Activated CD4-positive, alpha-beta T cell treated with anti-CD3 and anti-CD28 coated beads, Interleukin-2, amount 50 U/mL, for 1 hour (primary cell): Measurements from ENCODE around the gene EFNA5.

Experiments
- DNase-seq: peaks from one replicate; pipeline ENCODE4 v3.0.0-alpha.2; 2020

The EFNA5 gene

DNA sequence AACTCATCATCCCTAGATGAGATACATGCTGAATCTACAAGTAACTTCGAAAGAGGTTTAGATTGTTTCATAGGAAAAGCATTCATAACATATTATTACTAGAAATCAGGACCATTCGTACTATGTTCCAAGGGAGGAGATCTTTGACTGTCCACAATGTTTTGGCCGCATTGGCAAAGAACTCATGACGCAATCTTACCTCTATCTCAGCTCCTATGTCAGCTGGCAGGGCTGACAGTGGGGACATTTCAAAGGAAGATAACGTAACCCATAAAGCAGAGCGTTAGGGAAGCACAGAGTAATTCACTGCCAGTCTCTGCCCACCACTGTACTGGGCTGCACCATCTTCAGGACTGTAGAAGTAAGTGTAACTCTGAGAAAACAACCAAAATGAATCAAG lies 69.7 kb downstream of the EFNA5 start:
- no peak for DNase-seq

DNA sequence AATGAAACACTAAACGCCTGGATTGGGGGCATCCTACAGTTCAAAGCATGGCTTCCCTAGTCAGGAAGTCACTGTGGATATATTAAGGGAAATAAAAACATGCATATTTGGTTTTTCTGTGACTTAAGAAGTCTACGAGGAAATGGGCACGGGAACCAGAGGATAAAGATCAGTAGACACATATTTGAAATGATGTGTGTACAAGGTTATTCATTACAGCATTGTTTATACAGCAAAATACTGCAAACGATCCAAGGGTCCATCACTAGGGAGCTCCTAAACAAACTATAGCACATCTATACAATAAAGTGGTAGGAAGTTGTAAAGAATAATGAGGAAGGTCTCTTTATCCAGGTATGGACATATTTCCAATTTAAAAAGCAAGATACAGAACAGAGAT lies 71.8 kb downstream of the EFNA5 start:
- DNase-seq = no peak

DNA sequence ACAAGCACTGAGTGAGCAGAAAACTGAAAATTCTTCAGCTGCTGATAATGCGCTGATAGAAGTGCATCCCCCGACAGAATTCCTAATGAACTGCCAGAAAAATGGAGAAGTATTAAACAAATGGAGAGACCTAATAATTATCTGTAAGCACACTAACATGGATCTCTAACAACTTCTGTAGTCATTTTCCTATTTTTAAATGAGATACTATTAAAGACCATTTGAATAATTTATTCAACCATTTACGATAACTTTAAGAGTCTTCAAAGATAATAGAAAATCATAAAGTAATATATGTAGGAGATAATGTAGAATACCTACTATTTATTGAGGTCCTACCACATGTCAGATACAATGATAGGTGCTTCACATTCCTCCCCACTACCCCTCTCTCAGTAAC lies 72.9 kb downstream of the EFNA5 start:
- DNase-seq = no peak

DNA sequence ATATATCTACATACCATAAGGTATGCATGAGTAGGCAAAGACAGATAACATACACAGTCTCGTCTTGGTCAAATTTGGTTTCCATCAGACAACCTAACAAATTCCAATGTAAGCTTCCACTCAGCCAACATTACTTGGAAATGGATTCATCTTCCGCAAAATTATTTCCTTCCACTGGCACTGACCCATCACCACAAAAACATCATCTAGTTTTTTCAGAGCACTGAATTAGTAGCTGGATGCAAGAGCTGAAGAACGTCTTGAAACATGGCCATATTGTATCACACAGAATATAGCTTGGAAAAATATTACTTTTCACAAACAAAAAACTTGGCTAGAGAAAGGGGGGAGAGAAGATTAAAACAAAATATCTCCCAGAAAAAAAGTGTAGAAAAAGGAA lies 73.5 kb downstream of the EFNA5 start:
- no peak for DNase-seq

DNA sequence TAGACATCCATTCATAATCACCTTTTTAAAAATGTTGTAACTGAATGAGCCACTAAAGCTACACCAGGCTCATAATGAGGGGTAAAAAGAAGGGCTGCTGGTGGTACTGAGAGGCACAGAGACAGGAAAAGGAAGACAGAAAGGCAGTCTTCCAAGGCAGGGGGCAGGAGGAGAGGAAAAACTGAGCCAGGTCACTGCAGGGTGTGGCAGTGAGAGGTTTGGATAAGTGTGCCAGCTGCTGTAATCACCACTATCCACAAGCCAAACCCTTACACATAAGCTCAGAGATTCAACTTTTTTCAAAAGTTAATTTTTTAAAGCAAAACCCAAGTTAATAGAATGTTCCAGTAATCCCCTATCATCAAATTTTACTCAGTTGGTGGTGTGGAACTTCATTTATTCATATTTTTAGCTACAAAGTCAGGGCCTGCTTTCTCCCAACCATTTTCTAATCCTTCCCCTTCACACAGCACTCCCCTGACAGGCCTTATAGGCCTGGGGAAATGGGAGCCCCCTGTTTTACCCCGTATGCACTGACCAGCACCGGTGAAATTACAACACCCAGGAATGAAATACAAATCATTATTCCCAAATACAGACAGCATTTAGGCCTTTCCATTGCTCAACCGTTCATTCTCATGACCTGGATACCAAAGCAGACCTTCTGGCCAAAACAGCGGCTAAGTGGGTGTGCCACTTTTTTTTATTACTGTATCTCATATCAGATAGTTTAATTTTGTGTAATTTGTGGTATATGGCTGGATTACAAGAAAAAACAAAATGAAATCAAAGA lies 76.3 kb downstream of the EFNA5 start:
- DNase-seq = no peak

DNA sequence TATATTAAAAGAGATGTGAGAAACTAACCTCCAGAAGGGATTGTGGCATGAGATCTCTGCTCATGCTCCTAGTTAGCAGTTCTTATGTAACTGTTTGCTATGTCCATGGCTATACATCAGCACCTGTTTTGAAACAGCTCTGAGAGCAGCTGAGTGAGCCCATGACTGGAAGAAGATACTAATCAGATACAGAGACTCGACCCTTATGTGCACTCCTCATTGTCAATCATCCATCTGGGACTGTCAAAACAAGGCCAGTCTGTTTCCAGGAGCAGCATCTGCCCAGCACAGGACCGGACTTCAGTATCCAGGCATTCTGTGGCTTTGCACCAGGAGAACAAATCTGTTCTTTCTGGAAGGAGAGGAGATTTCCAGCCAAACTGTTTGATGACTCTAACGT lies 77.7 kb downstream of the EFNA5 start:
- no peak for DNase-seq

DNA sequence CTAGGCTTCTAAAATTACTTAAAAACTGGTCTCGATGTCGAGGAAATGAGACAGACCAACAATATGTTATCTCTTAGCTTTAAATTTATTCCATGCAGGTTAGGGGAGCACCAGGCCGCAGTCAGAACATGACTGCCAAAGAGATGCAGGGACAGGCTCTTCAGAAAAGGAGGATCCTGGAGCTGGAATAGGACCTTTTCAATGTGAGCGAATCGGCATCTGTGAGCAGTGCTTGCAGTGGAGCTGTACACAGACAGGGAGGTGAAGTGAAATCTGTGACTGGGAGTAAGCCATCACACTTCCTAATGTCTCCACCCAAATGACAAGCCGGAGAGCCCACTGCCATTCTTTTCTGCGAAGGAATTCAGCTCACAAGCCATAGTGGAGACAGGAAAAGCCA lies 78.2 kb downstream of the EFNA5 start:
- no peak for DNase-seq

DNA sequence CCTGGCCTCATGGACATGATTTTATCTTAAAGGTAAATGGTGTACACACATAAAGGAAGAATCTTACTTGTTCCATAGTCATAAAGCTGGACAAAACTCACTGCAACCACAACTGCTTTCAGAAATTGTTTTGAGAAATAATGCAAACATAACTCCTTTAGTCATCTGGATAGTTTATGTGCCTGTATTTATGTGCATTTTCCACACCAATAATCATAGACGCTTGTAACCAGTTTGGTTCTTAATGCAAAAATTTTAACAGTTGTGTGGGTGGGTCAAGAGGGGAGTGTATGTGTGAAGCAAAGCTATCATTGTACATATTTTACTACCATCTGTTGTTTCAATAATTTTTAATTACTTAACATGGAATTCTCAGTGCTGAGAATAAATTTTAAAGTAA lies 80.1 kb downstream of the EFNA5 start:
- no peak for DNase-seq

DNA sequence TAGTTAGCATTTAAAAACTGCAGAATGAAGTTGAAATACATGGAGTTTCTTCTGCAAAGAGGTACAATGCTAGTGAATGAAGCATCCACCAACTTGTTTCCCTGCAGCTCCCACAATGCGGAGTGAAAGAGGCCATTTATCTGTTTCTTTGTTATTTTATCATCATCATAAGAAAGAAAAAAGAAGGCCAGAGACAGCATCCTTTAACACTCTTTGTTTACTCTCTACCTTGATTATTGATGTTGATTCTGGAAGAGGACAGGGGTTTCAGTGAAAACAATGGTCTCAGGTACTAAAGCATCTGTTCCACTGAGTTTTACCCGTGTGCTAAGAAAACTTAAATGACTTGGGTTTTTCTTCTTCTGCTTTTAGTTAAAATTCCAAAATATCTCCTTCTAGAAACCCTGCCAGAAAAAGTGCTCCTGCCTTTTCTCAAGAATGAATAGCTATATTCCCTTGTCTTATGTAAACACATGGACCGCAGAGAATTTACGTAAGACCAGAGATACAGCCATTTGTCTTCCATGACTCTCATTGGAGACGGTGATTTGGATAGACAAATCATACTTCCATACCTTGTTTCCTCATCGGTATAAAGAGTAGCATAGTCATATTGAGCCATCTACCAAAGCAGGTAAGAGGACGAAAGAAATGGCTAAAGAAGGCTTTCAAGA lies 81.1 kb downstream of the EFNA5 start:
- DNase-seq = no peak

DNA sequence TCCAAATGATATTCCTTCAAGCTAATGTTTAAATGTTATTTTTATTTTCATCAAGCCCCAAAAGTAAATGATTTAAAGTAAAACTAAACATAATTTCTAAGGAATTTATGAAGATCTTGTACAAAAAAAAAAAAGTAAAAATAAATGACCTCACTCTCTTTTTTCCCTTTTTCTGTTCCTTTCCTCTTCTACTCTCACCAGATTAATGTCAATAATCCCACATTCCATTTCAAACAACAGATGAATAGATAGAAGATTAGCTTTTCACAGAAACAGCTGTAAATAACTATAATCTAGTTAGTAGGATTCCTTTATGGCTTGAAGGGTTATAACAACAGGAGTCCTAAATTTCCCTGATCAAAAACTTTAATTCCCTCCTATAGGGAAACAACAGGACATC lies 88.1 kb downstream of the EFNA5 start:
- no peak for DNase-seq

DNA sequence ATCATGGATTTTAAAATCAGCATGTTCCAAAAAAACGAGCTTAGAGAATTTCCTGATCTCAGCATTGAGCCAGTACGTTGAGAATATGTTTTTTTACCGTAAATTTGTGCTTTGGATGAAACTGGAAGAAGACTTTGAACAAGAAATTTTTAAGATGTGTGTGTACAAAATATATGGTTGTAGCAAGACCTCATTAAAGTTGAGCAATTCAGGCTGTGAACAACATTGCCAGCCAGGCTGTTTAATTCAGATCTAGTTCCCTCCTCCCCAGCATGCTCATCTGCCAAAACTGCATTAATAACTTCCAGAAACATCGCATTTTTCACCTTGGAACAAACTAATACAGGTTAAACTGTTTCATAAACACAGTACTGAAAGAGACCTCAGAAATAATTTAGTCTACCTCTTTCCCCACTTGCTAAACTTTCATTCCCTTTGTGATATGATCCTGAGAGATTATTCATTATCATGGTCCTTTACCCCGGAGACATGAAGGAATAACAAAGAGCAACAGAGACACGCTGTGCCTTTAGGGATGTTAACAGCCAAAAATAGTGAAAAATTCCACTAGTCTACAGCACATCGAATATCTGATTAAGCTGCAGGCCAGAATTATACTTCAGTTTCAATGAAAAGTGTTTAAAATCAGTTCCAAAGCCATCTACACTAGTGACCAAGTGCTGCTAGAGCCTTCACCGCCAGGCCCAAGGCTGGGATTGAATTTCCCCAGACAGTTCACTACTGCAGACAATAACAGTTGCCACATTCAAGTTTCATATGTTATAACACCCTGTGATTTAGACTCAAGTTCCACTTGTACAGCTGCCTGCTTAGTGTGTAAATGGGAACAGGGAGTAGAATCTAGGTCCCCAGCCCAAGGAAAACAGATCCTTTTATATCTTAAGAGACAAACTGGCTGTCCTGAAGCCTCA lies 89.6 kb downstream of the EFNA5 start:
- no peak for DNase-seq

DNA sequence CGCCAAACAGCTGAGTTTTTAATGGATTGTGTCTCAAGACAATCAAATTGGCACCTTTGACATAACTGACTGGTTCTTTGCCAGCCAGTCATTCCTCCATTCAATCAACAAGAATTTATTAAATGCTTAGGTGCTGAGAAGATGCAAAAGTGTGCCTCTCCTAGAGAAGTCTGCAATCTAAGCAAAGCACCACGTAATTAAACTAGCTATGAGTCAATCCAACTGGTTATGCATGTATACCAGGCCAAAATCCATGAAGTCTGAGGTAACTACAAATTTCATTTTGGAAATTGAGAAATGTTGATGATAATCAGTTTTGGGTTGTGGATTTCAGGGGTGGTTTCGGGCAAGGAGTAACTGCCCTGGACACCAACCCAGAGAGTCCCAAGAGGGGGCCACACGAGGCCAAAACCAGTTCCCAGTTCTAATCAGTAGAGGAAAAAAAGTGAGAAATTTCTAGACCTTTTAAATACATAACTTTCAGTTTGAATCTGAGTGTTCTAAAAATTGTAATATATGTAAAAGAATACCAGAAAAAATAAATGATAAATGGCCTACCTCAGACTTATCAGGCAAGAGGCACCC lies 92.6 kb downstream of the EFNA5 start:
- DNase-seq = no peak

DNA sequence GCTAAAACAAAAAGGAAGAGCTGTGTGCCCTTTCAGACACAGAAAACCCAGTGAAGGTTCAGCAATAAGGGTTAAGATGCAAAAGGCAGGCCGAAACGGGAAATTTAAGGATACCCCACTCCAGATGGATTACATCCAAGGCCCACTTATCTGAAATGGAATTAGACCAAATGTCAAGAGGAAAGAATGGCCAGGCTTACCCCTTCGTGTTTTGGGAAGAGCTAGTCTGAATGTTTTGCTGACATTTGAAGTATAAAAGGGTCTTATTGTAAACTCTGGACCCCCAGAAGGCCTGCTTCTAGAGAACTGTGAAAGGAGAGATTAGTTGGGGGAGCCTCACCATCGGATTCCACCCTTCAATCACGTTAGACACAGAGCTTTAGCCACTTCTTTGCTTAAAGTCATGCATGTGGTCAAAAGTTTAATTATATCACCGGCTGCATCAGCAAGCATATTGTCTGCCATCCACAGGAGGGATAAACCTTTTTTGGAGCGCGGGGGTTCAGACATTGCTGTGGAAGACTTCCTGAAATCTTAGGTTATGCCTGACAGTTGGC lies 93.3 kb downstream of the EFNA5 start:
- DNase-seq = no peak

DNA sequence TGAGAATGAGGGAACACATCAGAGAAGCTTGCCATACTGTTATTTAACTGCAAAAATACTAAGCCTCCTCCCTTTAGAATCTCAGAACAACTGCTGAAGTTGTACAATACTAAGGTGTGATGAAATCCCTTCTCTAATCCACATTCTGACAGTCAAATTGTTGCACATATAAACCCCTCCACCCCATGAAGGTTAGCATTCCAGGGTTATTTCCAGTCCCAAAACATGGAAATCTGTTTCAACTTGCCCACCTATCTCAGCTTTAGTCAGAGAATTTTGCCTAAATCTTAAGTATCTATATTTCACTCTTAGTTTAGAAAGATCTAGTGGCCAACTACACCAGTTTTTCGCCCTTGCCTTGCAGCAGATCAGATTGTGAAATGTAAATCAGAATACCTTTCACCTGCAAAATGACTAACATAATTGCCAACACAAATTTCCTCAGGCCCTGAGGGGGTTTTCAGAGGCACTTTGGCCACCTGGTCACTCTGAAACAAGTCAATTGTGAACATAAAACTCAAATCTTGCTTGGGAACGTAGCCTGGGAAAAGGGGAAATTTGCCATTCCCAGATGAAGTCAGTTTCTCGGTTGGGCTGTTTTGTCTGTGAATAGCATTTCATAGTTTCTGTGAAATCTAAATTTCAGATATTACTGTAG lies 93.9 kb downstream of the EFNA5 start:
- no peak for DNase-seq

DNA sequence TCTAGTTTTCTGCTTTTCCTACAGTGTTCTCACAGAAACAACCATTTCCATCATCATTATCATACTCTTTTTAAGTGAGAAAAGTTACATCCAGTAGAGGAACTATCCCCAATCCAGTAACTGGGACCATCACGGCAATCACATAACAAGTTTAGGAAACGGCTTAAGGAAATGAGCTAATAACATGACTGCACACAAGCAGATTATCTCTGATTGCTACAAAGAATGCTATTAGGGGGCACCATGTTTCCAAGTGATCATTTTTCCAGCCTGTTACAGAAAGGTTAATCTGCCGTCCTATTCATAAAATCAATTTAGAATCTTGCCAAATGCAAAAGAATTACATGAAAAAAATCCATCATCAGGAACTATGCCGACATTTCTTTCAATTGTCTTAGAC lies 94.6 kb downstream of the EFNA5 start:
- DNase-seq = no peak

DNA sequence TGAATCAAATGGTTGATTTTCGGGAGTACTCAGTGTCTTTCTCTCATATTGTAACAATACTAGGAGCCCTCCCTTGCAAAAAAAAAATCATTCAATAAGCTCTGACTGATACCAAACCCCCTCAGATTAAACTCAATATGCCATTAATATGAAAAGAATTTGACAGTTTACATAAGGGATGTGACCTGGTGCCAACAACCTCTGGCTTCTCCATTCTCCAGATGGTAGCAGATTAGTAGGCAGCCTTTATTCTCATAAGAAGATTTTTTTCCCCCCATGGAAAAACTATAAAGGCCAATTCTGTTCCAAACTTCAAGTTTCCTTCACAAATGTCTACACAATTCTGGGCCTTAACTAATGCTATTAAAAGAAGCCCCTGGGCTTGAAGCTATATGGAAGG lies 96.5 kb downstream of the EFNA5 start:
- DNase-seq = no peak

DNA sequence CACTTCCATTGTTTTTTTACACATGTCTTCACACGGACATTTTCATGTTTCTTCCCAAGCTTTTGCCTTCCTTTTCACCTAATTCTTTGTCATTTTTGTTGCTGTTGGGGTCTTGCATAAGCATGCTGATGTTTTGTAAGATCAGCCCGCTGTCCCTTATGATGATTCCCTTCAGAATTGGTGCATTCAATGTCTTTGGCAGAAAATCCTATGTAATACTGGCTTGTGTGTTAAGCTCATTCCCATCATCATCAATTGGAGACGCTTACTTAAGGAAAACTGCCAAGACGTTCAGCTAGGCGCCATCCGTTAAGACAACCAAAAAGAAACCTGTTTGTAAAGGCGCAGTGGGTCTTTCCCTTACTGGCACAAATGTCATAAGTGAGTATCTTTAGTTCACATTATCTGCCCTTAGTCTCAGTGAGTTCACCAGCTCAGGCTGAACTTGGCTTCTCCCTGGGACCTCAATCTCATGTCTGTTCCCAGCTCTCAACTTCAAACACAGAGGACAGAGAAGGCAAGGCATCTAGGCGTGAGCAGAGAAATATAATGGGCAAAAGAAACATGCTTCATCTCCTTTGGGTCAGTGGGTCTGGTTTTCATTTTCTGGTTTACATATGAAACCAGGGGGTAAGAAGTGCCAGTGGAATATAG lies 97.9 kb downstream of the EFNA5 start:
- no peak for DNase-seq

DNA sequence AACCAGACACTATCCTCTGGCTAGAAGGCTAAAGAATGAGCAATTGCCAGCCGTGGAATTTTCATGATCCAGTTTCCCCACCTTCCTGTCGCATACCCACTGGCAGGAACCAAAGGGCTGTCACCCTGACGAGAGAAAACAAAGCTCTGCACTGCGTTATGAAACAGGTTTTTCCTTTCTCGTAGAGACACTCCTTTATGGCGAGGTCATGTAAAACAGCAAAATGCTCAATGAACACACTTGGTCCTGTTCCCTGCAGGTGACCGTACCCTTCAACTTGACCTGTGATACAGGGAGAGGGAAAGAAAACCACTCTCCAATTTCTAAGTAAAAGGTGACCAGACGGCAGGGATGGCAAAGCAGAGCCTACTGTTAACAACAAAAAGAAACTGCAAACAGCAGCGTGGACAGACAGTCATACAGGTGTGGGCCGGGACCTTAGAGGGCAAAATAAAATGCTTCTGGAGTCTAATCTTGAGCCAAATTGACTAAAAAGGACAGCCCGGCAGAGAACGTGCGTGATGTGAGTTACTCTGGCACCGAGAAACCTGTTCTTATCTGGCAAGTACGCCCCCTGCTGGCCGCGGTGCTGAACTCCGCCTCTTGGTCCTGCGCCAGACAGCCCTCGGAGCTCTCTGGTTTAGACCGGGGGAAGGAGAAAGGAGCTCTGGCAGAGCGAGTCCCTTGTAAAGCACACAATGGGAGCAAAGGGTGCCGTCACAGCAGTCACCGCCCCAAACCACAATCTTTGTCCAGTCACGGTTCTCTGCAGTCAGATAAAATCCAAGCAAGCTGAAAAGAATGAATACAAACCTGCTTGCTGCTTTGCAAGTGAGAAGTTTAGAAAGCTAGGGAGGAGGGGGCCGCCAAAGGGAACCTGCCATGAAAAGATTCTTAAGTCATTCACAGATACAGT lies 98.9 kb downstream of the EFNA5 start:
- peak; percentile 85 for DNase-seq

DNA sequence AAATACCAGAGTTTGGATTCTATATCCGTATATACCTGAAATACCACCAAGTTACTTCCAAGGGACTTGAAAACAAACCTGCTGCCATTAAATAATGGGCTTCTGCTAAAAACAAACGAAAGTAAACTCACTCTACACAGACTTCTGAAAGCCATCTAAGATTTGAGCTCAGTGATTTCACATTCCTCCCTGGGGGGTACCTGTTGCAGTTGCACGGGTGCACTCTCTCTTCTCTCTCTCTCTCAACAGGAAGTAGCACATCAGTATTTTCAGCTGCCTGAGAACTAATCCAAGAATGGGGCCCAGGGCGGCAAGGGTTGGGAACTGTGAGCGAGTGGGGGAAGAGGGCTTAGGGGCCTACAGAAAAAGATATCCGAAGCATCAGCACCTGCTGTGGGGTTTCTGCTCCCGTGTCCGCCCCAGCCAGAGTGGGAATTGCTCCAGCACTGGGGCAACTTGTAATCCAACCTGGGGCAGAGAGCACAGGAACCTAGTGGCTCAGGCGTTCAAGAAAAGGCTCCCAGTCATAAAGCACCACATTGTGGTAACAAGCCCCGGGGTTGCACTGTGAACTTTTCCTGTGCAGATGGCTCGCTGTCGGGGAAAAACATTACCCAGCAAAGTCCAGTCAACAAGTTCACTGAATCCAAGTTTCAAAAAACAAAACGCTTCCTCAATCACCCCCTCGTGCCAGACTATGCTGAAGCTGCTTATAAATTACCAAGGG lies 99.8 kb downstream of the EFNA5 start:
- DNase-seq = peak; percentile 5

DNA sequence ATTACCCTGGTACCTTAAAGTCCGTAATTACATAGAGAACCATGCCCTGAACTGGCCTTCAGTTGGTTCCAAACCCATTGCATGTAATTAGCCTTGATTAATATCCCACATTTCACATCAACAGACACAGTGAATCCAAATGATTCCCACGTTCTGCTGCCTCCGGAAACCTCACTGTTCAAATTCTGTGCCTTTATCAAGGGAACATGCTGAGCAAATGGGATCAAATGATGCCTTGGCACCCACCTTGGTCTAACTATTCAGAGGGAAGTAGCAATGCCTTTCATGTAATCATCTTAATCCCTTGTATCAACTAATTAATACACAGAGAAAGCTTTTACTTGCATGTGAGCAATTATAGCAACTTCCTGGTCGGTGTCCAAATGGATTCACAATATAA lies 100.6 kb downstream of the EFNA5 start:
- DNase-seq = no peak
